ENCODE measurements around the gene PAWR.

DNA sequence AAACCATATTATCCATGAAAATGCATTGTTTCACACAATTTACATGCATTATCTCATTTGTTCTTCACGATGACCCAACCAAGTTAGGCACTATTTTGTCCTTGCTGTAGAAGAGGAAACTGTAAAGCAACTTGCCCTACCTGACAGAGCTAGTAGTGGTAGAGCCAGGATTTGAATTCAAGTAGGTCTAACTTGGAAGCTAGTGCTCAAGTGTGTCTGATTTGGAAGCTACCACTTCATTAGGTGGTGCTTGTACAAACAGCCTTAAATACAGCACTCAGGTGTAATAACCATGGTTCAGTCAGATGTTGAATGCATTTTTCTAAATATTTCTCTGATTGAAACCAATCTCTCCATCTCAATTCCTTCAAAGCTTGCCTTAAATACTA is 123.6 kb downstream of the PAWR start:
- TF ChIP-seq, protein P1, sequence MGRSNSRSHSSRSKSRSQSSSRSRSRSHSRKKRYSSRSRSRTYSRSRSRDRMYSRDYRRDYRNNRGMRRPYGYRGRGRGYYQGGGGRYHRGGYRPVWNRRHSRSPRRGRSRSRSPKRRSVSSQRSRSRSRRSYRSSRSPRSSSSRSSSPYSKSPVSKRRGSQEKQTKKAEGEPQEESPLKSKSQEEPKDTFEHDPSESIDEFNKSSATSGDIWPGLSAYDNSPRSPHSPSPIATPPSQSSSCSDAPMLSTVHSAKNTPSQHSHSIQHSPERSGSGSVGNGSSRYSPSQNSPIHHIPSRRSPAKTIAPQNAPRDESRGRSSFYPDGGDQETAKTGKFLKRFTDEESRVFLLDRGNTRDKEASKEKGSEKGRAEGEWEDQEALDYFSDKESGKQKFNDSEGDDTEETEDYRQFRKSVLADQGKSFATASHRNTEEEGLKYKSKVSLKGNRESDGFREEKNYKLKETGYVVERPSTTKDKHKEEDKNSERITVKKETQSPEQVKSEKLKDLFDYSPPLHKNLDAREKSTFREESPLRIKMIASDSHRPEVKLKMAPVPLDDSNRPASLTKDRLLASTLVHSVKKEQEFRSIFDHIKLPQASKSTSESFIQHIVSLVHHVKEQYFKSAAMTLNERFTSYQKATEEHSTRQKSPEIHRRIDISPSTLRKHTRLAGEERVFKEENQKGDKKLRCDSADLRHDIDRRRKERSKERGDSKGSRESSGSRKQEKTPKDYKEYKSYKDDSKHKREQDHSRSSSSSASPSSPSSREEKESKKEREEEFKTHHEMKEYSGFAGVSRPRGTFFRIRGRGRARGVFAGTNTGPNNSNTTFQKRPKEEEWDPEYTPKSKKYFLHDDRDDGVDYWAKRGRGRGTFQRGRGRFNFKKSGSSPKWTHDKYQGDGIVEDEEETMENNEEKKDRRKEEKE (IDR thresholded peaks at IDR 0.05), result no peak
- TF ChIP-seq RFX1 (IDR thresholded peaks at IDR 0.05), result no peak
- TF ChIP-seq EP300 (IDR thresholded peaks at IDR 0.05; ENCODE audit: low read depth in 2 of 2, low read length in 2 of 2), result no peak
- TF ChIP-seq EP300 (CRISPR knock-in tag; IDR thresholded peaks at IDR 0.05; ENCODE audit: borderline replicate concordance), result no peak
- TF ChIP-seq CREB1 (IDR thresholded peaks at IDR 0.05), result no peak
- TF ChIP-seq CREB1 (CRISPR knock-in tag; IDR thresholded peaks at IDR 0.05), result no peak
- TF ChIP-seq, protein P2, sequence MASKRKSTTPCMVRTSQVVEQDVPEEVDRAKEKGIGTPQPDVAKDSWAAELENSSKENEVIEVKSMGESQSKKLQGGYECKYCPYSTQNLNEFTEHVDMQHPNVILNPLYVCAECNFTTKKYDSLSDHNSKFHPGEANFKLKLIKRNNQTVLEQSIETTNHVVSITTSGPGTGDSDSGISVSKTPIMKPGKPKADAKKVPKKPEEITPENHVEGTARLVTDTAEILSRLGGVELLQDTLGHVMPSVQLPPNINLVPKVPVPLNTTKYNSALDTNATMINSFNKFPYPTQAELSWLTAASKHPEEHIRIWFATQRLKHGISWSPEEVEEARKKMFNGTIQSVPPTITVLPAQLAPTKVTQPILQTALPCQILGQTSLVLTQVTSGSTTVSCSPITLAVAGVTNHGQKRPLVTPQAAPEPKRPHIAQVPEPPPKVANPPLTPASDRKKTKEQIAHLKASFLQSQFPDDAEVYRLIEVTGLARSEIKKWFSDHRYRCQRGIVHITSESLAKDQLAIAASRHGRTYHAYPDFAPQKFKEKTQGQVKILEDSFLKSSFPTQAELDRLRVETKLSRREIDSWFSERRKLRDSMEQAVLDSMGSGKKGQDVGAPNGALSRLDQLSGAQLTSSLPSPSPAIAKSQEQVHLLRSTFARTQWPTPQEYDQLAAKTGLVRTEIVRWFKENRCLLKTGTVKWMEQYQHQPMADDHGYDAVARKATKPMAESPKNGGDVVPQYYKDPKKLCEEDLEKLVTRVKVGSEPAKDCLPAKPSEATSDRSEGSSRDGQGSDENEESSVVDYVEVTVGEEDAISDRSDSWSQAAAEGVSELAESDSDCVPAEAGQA (IDR thresholded peaks at IDR 0.05; ENCODE audit: low read depth), result no peak
- TF ChIP-seq, protein P2 (CRISPR knock-in tag; IDR thresholded peaks at IDR 0.05; ENCODE audit: borderline replicate concordance), result no peak
- TF ChIP-seq, protein P3, sequence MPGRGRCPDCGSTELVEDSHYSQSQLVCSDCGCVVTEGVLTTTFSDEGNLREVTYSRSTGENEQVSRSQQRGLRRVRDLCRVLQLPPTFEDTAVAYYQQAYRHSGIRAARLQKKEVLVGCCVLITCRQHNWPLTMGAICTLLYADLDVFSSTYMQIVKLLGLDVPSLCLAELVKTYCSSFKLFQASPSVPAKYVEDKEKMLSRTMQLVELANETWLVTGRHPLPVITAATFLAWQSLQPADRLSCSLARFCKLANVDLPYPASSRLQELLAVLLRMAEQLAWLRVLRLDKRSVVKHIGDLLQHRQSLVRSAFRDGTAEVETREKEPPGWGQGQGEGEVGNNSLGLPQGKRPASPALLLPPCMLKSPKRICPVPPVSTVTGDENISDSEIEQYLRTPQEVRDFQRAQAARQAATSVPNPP (CRISPR knock-in tag; IDR thresholded peaks at IDR 0.05), result no peak
- TF ChIP-seq, protein P4, sequence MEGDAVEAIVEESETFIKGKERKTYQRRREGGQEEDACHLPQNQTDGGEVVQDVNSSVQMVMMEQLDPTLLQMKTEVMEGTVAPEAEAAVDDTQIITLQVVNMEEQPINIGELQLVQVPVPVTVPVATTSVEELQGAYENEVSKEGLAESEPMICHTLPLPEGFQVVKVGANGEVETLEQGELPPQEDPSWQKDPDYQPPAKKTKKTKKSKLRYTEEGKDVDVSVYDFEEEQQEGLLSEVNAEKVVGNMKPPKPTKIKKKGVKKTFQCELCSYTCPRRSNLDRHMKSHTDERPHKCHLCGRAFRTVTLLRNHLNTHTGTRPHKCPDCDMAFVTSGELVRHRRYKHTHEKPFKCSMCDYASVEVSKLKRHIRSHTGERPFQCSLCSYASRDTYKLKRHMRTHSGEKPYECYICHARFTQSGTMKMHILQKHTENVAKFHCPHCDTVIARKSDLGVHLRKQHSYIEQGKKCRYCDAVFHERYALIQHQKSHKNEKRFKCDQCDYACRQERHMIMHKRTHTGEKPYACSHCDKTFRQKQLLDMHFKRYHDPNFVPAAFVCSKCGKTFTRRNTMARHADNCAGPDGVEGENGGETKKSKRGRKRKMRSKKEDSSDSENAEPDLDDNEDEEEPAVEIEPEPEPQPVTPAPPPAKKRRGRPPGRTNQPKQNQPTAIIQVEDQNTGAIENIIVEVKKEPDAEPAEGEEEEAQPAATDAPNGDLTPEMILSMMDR (CRISPR knock-in tag; IDR thresholded peaks at IDR 0.05), result no peak
- no peak for TF ChIP-seq SMAD9 (CRISPR knock-in tag; IDR thresholded peaks at IDR 0.05)
- no peak for TF ChIP-seq CBX5 (CRISPR knock-in tag; IDR thresholded peaks at IDR 0.05; ENCODE audit: borderline replicate concordance)
